Activated CD4-positive, alpha-beta T cell treated with anti-CD3 and anti-CD28 coated beads, Interleukin-2, amount 50 U/mL, for 4 hours (primary cell): Measurements from ENCODE around the gene MTAP.
A peak's percentile ranks its signal among the peaks of the same experiment; 100 is the strongest.
"Not testable (repeated sequence)": the region's sequence is repeated elsewhere in the genome, so short reads cannot be mapped to it uniquely, and the experiment has no call there.

Source experiments
- DNase-seq, 2 experiments: peaks; one replicate each; pipeline ENCODE4 v3.0.0-alpha.2; 2020

MTAP gene

GRCh38 chr9:21927752-21928151, 125.3 kb downstream of the MTAP start:
- DNase-seq, result no peak

DNA sequence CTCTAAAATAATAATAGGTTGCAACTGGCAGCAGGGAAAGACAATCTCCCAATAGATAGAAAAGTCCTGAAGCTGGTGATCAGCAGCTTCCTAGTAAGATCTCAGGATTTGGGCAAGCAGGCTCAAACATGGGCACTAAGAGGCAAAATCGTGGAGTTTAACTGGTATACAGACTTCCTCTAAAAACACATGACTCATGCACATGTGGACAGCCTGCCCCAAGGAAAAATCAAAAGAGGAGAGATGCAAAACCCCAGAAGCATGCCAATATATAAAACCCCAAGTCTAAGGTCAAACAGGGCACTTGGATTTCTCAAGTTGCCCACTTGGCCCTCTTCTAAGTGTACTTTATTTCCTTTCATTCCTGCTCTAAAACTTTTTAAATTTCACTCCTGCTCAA, 129.0 kb downstream of the MTAP start:
- DNase-seq, result no peak

GRCh38 chr9:21933281-21933680, 130.8 kb downstream of the MTAP start:
- DNase-seq, result no peak

DNA sequence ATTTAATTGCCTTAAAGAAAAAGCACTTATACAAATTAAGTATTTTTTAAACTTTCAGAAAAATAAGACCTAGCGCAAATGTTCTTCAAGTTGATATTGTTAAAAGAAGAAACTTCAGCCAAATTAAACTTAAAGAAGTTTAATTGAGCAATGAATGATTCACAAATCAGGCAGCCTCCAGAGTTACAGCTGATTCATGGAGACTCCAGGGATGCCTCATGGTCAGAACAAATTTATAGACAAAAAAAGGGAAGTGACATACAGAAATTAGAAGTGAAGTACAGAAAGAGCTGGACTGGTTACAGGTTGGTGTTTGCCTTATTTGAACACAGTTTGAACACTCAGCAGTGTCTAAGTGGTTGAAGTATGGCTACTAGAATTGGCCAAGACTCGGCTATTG, 131.4 kb downstream of the MTAP start:
- no peak for DNase-seq

DNA sequence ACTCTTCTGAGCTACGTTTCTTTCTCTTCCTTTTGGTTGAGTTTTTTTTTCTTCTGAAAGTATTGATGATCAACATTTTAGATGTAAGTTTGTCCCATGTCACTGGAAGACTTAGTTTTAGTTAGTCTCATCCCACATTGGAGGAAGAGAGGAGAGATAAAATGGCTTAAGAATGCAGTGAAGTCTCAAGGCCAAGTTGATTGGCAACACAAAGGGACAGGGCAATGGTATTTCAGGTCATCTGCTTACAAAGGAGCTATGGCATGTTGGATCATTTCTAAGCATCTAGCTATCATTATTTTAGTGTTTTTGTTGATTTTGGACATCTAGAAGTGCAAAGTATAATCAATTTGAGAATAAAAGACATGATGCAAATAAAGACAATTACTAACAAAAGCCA, 133.2 kb downstream of the MTAP start:
- no peak for DNase-seq

- DNase-seq, result no peak
Observed at GRCh38 chr9:21936161-21936560, 133.7 kb downstream of the MTAP start.

DNA sequence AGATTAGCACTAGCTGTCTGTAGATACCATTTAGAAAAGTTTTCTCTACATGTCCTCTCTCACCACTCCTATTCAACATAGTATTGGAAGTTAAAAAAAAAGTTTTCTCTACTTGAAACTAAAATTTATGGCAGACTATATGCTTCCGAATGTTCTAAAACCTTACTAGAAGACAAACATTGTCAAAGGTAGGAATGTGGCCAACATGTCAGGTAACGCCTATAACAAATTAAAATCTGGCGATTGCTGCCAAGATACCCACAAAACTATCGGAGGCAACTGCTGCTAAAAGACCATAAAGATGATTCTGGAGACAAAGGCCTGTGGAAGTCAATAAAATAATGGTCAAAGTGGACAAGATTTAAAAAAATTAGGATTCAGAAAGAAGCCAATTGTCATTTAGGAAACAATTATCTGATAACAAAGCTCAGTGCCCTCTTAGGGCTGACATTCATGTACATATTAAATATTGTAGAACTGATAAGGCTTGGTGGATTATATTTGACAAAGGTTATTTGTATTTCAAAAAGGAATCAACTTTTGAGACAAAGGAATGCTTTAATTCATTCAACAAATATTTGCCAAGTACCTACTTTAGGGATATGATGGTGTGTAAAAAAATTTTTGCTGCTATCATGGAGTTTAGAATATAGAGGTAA, 139.0 kb downstream of the MTAP start:
- DNase-seq, result no peak

GRCh38 chr9:21943464-21943863, 141.0 kb downstream of the MTAP start:
- no peak for DNase-seq

GRCh38 chr9:21945606-21946005, 143.2 kb downstream of the MTAP start:
- DNase-seq, result no peak

DNA sequence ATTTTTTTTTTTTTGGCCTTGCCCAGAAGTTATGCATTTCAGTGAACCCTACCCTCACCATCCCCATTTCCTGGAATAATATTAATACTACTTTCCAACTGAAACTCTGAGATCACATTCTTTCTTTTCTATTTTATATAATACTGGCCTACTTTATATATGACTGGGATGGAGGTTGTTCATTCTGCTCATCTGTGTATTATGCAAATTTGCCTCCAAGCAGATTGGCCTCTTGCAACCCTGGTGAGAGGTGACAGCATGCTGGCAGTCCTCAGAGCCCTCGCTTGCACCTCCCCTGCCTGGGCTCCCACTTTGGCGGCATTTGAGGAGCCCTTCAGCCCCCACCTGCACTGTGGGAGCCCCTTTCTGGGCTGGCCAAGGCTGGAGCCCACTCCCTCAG, 156.4 kb downstream of the MTAP start:
- no peak for DNase-seq

DNA sequence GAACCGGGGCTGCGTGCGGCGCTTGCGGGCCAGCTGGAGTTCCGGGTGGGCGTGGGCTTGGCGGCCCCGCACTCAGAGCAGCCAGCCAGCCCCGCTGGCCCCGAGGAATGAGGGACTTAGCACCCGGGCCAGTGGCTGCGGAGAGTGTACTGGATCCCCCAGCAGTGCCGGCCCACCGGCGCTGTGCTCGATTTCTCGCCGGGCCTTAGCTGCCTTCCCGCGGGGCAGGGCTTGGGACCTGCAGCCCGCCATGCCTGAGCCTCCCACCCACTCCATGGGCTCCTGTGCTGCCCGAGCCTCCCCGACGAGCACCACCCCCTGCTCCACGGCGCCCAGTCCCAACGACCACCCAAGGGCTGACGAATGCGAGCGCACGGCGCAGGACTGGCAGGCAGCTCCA, 156.8 kb downstream of the MTAP start:
- DNase-seq, result not testable (repeated sequence)

DNA sequence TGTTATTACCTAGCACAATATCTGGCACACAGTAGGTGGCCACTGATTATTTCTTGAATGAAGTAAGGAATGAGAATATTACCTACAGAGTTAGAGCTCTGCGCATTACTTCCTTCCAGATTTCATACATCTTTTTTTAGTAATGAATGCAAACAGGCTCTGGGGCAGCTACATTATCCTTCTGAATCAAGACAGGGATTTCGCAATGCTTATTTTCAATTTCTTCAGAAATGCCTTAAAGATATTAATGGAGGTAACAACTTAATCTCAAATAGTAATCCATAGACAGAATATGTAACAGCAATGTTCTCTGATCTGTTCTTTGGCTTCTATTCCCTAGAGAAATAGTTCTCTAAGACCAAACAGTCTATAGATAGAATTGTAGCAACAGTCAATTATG, 159.1 kb downstream of the MTAP start:
- no peak for DNase-seq

- DNase-seq, result peak; percentile 56 to 60
Observed at GRCh38 chr9:21964925-21965385, 162.5 kb downstream of the MTAP start.

DNA sequence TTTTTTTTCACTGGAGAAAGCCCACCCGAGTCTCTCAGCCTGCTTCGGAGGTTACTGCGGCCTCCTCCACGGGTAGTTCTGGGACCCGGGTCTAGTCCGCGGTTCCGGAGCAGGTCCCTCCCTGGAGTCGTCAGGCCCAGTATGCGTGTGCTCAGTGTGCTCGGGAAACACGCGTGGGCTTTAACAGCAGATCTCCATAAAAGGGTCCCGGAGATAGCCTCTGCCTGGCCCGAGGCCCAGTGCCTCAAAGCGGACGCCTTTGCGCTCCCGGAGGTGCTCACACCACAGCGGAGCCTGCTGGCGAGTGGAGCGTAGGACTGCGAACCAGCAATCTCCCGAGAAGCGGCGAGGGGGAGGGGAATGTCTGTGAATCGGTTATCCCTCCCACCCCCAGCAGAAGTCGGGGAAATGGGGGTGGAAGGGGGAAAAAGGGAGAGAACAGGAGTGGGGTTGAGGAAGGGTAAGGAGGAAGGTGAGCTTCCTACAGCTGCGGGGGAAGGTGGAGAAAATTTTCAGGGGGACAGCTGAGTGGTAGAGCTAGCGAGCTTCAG, 163.0 kb downstream of the MTAP start:
- peak in 1 of 2 experiments; percentile 24 for DNase-seq

DNA sequence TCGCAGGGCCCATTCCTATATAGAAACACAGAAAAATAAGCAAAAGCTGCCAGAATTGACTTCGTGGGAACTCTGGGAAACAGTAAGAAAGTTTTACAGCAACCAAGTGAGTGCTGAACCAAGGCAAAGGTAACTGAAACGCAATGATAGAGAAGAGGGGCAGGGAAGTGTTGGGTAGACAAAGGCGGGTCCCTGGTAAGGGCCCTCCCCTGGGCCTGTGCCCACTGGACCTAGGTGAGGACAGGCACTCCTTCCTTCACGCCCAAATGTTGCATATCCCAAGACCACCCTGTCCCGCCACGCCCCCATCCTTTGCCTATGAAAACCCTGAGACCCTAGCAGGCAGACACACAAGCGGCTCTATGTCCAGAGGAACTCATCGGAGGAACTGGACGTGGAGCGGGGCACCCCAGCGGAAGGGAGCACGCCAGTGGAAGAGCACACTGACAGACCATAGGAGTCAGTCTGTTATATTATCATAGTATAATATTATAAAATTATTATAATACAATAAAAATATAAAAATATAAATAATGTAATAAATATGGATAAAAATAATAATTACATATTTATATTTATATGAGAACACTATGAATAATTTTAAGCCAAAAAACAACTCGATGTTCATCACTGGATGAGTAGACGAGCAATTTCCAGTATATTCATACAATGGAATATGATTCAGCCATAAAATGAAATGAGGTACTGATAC, 163.9 kb downstream of the MTAP start:
- no peak for DNase-seq

DNA sequence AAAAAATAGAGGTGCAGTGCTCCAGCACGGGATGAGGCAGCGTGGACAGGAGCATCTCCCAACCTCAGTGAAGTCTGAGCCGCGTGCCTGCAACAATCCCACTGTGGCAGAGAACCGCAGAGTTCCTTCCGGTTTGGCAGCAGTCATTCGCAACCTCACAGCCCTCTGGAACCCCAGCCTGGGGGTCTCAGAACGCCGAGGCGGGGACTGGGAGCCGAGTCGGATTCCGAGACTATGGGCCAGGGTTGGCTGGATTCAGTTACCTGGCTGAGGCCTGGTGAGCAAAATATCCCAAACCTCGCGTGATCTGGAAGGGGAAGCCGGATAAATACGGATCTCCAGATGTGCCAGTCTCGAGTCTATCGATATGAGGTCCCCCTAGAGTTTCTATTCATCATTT, 164.7 kb downstream of the MTAP start:
- DNase-seq, result no peak

DNA sequence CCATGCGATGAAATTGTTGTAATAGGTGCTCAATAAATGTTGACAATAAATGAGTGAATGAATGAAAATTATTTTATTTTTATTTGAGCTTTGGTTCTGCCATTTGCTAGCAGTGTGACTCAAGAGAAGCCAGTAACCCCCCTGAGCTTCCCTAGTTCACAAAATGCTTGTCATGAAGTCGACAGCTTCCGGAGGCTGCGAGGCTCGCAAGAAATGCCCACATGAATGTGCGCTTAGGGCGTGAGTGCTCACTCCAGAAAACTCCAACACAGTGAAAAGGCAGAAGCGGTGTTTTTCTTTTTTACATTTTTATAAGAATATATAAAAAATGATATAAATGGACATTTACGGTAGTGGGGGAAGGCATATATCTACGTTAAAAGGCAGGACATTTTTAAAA, 165.3 kb downstream of the MTAP start:
- no peak for DNase-seq

- DNase-seq, result no peak
Observed at GRCh38 chr9:21968331-21969010, 166.0 kb downstream of the MTAP start.

- no peak for DNase-seq
Observed at GRCh38 chr9:21969011-21969940, 166.8 kb downstream of the MTAP start.

- no peak for DNase-seq
Observed at GRCh38 chr9:21969951-21970799, 167.7 kb downstream of the MTAP start.

GRCh38 chr9:21970800-21971640, 168.6 kb downstream of the MTAP start:
- no peak for DNase-seq
